ENCODE measurements around the gene DNAH1.

GRCh38 chr3:52438579-52439425 is 122.7 kb downstream of the DNAH1 start:
- TF ChIP-seq CTCF (IDR thresholded peaks at IDR 0.05 in 4 of 5, conservative IDR thresholded peaks at IDR 0.05 in 1 of 5): no peak
- no peak for TF ChIP-seq POLR2A (IDR thresholded peaks at IDR 0.05)
